Peyer's patch (tissue), 4 donors: ENCODE data around the gene SETD2.

Experiments used
- CTCF ChIP-seq, 6 experiments: fragments of 450-650 bp in 4 of 6; fragments of 200-600 bp in 2 of 6; sonication (generic) in 1 of 6; IDR thresholded peaks; one replicate each; pipeline ENCODE4 v1.5.1; 2017 to 2019; ENCODE audit warnings: antibody characterized with exemption in 6 of 6, mild to moderate bottlenecking in 3 of 6, moderate library complexity in 1 of 6
- POLR2A ChIP-seq, 2 donors: fragments of 450-650 bp; IDR thresholded peaks; one replicate each; pipeline ENCODE4 v1.5.1; 2017; ENCODE audit warnings: antibody characterized with exemption in 2 of 2, mild to moderate bottlenecking in 2 of 2, moderate library complexity in 2 of 2

- TF ChIP-seq CTCF (IDR thresholded peaks at IDR 0.05): no peak
- TF ChIP-seq POLR2A (IDR thresholded peaks at IDR 0.05): no peak
Observed at GRCh38 chr3:46996689-46997452, 167.0 kb downstream of the SETD2 start.
